ENCODE data around the gene COL20A1.

COL20A1 gene

GRCh38 chr20:63307538-63308217 lies 14.7 kb downstream of the COL20A1 start:
- no peak for DNase-seq (ENCODE audit: low read depth, low spot score)

DNA sequence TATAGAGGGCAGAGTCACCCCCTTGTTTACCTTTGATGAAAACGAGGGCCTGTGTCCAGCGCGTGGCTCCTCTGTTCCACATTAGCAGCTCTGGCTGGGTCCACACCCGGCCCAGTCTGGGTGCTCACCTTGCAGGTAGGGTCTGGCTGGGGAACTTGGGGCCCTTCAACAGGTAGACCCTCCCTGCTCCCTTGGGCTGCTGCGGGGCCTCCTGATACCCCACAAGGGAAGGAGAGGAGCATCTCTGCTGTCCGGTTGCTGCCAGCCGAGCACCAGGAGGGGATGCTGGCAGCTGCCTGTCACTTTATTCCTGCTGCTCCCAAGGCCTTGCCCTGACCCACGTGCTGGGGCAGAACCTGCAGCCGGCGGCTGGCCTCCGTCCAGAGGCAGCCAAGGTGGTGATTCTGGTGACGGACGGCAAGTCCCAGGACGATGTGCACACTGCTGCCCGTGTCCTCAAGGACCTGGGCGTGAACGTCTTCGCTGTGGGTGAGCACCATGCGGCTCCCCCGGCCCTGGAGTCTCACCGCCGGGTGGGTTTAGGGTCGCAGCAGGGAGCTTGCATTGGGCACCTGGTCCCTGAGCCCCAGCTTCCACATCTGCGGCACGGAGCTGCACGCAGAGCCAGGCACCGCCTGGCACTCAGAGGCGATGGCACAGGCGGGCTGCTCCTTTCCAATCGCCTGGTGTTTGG lies 15.4 kb downstream of the COL20A1 start:
- DNase-seq (ENCODE audit: low read depth, low spot score) = no peak

DNA sequence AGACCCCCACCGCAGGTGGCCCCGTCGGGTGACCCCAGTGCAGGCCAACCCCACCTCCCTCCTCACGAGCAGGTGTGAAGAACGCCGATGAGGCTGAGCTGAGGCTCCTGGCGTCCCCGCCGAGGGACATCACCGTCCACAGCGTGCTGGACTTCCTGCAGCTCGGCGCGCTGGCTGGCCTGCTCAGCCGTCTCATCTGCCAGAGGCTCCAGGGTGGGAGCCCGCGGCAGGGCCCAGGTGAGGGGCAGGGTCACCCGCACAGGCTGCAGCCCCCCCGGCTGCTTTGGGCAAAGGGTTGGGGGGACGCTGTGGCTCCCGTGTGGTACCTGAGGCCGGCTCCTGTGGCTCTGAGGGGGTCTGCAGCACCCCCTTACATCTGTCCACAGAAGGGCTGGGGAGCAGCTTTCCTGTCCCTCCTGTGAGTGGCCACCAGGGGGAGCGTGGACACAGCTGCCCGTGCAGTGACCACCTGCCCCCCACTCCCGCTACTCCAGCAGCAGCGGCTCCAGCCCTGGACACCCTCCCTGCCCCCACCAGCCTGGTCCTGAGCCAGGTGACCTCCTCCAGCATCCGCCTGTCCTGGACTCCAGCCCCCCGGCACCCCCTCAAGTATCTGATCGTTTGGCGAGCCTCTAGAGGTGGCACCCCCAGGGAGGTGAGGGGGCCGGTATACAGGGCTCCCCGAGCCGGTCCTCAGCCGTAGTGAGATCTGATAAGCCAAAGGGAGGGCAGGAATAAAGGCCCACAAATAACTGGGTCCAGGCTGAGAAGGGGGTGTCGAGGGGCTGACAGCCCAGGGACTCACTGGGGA lies 16.5 kb downstream of the COL20A1 start:
- no peak for DNase-seq (ENCODE audit: low read depth, low spot score)

DNA sequence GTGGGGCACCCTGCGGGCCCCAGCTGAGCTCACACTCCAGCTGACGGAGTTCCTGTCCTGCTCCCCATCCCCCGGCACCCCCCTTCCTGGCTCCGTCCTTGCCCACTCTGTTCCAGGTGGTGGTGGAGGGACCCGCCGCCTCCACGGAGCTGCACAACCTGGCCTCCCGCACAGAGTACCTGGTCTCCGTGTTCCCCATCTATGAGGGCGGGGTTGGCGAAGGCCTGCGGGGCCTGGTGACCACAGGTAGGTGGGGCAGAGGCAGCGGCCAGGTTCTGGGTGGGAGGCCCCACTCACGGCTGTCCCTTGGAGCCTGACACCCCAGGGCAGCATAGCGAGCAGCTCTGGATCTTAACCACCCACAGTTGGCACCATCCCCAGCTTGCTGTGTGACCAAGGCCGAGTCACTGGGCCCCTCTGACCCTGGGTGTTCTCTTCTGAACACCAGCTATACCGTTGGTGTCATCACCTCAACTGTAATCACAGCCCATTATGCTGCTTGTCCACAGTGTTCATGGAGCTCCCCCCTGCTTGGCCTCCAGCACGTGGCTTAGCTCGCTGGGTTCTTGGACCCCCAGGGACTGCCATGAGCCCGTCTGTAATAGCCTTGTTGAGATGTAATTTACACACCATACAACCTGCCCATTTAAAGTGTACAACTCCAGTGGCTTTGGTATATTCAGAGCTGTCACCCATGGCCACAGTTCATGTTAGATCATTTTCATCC lies 17.4 kb downstream of the COL20A1 start:
- DNase-seq (ENCODE audit: low read depth, low spot score) = no peak

GRCh38 chr20:63311186-63311832 lies 18.3 kb downstream of the COL20A1 start:
- no peak for DNase-seq (ENCODE audit: low read depth, low spot score)

DNA sequence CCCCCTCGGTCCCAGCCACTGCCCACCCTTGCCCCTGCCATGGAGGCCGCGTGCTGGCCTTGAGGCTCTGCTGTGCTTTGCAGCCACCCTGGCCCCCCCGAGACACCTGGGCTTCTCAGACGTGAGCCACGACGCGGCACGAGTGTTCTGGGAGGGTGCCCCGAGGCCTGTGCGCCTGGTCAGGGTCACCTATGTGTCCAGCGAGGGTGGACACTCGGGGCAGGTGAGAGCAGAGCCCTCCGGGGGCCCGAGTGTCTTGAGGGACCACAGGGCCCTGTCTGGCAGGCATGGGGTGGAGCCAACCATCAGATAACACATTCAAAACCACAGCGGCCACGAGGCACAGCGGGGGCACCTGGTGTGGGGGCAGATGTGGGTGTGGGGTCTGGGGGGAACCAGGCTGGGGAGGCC lies 18.9 kb downstream of the COL20A1 start:
- no peak for DNase-seq (ENCODE audit: low read depth, low spot score)

GRCh38 chr20:63312273-63312672 lies 19.3 kb downstream of the COL20A1 start:
- no peak for DNase-seq (ENCODE audit: low read depth, low spot score)

DNA sequence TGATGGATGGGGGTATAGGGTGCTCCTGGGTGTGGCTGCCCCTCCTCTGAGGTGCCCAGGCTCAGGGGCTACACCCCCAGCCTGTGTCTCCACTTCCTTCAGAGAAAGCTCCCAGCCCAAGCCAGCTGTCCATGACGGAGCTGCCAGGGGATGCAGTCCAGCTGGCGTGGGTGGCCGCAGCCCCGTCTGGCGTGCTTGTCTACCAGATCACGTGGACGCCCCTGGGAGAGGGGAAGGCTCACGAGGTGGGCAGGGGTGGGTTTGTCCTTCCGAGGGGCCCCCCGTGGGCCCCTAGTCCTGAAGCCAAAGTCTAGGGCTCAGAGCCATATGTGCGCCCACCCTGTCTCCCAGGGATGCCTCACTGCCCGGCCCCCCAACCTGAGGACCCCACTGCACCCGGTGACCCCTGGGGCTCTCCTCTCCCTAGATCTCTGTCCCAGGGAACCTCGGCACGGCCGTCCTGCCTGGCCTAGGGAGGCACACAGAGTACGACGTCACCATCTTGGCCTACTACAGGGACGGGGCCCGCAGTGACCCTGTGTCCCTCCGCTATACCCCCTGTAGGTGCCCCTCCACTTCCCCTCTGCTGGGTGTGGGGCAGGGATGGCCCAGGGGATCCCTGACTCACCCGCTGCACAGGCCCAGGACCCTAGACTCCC lies 19.8 kb downstream of the COL20A1 start:
- no peak for DNase-seq (ENCODE audit: low read depth, low spot score)

GRCh38 chr20:63313349-63314014 lies 20.5 kb downstream of the COL20A1 start:
- no peak for DNase-seq (ENCODE audit: low read depth, low spot score)

DNA sequence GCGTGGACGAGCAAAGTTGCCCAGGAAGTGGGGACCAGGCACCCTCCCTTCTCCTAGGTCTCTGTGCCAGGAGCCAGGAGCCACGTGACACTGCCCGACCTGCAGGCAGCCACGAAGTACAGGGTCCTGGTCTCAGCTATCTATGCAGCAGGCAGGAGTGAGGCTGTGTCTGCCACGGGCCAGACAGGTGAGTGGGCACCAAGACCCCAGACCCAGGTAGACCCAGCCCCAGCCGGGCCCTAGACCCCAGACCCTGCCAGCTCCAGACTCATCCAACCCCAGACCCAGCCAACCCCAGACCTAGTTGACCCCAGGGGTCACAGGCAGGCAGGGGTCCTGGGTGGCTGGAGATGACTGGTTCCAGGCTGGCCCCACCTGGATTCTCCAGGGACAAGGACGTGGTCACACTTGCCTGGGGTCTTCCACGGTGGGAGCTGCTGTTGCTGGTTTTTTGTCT lies 21.1 kb downstream of the COL20A1 start:
- DNase-seq (ENCODE audit: low read depth, low spot score) = no peak

GRCh38 chr20:63314566-63315239 lies 21.7 kb downstream of the COL20A1 start:
- DNase-seq (ENCODE audit: low read depth, low spot score) = no peak

- no peak for DNase-seq (ENCODE audit: low read depth, low spot score)
Measured at GRCh38 chr20:63315240-63315689, 22.3 kb downstream of the COL20A1 start.

GRCh38 chr20:63315731-63316491 lies 22.9 kb downstream of the COL20A1 start:
- no peak for DNase-seq (ENCODE audit: low read depth, low spot score)

GRCh38 chr20:63316502-63316921 lies 23.5 kb downstream of the COL20A1 start:
- DNase-seq (ENCODE audit: low read depth, low spot score) = no peak

- DNase-seq (ENCODE audit: low read depth, low spot score) = no peak
Measured at GRCh38 chr20:63317061-63317460, 24.1 kb downstream of the COL20A1 start.

GRCh38 chr20:63317601-63318291 lies 24.8 kb downstream of the COL20A1 start:
- no peak for DNase-seq (ENCODE audit: low read depth, low spot score)

- no peak for DNase-seq (ENCODE audit: low read depth, low spot score)
Measured at GRCh38 chr20:63318391-63319163, 25.6 kb downstream of the COL20A1 start.

All from brain pericyte (primary cell).